Measurements from ENCODE around the gene FRS2.

Gene FRS2

GRCh38 chr12:69471667-69472385 lies 1.6 kb downstream of the FRS2 start:
- Histone ChIP-seq H3K79me2 (ENCODE audit: low read length) (peaks cover 66% of the 10 kb centered on the region), H3K4me1 (ENCODE audit: low read length) (peaks cover 18% of the 10 kb centered on the region), H3K27ac (ENCODE audit: low read length) (no peak overlapping the region), H3F3A (ENCODE audit: insufficient read depth, low read length) (no peaks in the 10 kb centered on the region), H4K20me1 (ENCODE audit: insufficient read depth, low read length) (peaks cover 15% of the 10 kb centered on the region), H2AFZ (ENCODE audit: low read length) (no peak overlapping the region), H3K9me3 (replicated peaks; ENCODE audit: insufficient read depth, low read length) (no peaks in the 10 kb centered on the region), H3K4me2 (ENCODE audit: low read depth, low read length) (peak overlapping the region; percentile 66), H3K36me3 (replicated peaks; ENCODE audit: insufficient read depth, low read length) (no peaks in the 10 kb centered on the region), H3K9ac (ENCODE audit: low read length) (peak overlapping the region; percentile 89; the same call in 1 of the 2 replicates), H3K9me2 (replicated peaks; ENCODE audit: insufficient read depth, low read length) (no peaks in the 10 kb centered on the region), H3K27me3 (replicated peaks; ENCODE audit: insufficient read depth, low read length) (no peaks in the 10 kb centered on the region), H3K4me3 (ENCODE audit: low read length) (peak overlapping the region; percentile 87)
- TF ChIP-seq CTCF (IDR thresholded peaks at IDR 0.05; ENCODE audit: low read length) = no peak
- no peak for TF ChIP-seq EZH2 (optimal IDR thresholded peaks at IDR 0.05; ENCODE audit: low read depth, low read length)
- no peak for TF ChIP-seq EZH2phosphoT487 (IDR thresholded peaks at IDR 0.05; ENCODE audit: low read length)
- no peak for DNase-seq

- H3K36me3 ChIP-seq (replicated peaks; ENCODE audit: insufficient read depth, low read length) = no peaks in the 10 kb centered on the region
- H3K9me2 ChIP-seq (replicated peaks; ENCODE audit: insufficient read depth, low read length) = no peaks in the 10 kb centered on the region
- H3K9me3 ChIP-seq (replicated peaks; ENCODE audit: insufficient read depth, low read length) = no peaks in the 10 kb centered on the region
- no peak for DNase-seq
- H3K79me2 ChIP-seq (ENCODE audit: low read length) = peaks cover 74% of the 10 kb centered on the region
- TF ChIP-seq EZH2 (optimal IDR thresholded peaks at IDR 0.05; ENCODE audit: low read depth, low read length) (no peak), CTCF (IDR thresholded peaks at IDR 0.05; ENCODE audit: low read length) (no peak), EZH2phosphoT487 (IDR thresholded peaks at IDR 0.05; ENCODE audit: low read length) (no peak)
- no peaks in the 10 kb centered on the region for H3K27me3 ChIP-seq (replicated peaks; ENCODE audit: insufficient read depth, low read length)
- peaks cover 10% of the 10 kb centered on the region for H3K4me1 ChIP-seq (ENCODE audit: low read length)
- H3F3A ChIP-seq (ENCODE audit: insufficient read depth, low read length) = no peaks in the 10 kb centered on the region
- no peak overlapping the region for H2AFZ ChIP-seq (ENCODE audit: low read length)
- no peak overlapping the region for H3K4me3 ChIP-seq (ENCODE audit: low read length)
- H3K27ac ChIP-seq (ENCODE audit: low read length) = no peak overlapping the region
- H3K9ac ChIP-seq (ENCODE audit: low read length) = no peak overlapping the region
- no peak overlapping the region for H3K4me2 ChIP-seq (ENCODE audit: low read depth, low read length)
- peaks cover 15% of the 10 kb centered on the region for H4K20me1 ChIP-seq (ENCODE audit: insufficient read depth, low read length)
Measured at GRCh38 chr12:69473262-69473661, 3.1 kb downstream of the FRS2 start.

GRCh38 chr12:69474456-69474855 lies 4.3 kb downstream of the FRS2 start:
- Histone ChIP-seq H3K4me1 (ENCODE audit: low read length) (peaks cover 10% of the 10 kb centered on the region), H3K9ac (ENCODE audit: low read length) (no peak overlapping the region), H4K20me1 (ENCODE audit: insufficient read depth, low read length) (peaks cover 15% of the 10 kb centered on the region), H3F3A (ENCODE audit: insufficient read depth, low read length) (no peaks in the 10 kb centered on the region), H2AFZ (ENCODE audit: low read length) (no peak overlapping the region), H3K4me2 (ENCODE audit: low read depth, low read length) (no peak overlapping the region), H3K9me3 (replicated peaks; ENCODE audit: insufficient read depth, low read length) (no peaks in the 10 kb centered on the region), H3K27ac (ENCODE audit: low read length) (no peak overlapping the region), H3K27me3 (replicated peaks; ENCODE audit: insufficient read depth, low read length) (no peaks in the 10 kb centered on the region), H3K4me3 (ENCODE audit: low read length) (no peak overlapping the region), H3K79me2 (ENCODE audit: low read length) (peaks cover 86% of the 10 kb centered on the region), H3K9me2 (replicated peaks; ENCODE audit: insufficient read depth, low read length) (no peaks in the 10 kb centered on the region), H3K36me3 (replicated peaks; ENCODE audit: insufficient read depth, low read length) (no peaks in the 10 kb centered on the region)
- TF ChIP-seq EZH2phosphoT487 (IDR thresholded peaks at IDR 0.05; ENCODE audit: low read length) (no peak), EZH2 (optimal IDR thresholded peaks at IDR 0.05; ENCODE audit: low read depth, low read length) (no peak), CTCF (IDR thresholded peaks at IDR 0.05; ENCODE audit: low read length) (no peak)
- DNase-seq = no peak

Measured in MM.1S (cell line).